Astrocyte (in vitro differentiated cells and primary cell): ENCODE data around the gene GID4. TPM values are rescaled to one million over a fixed set of nuclear protein-coding genes. Genes with fewer than 3 reads are reported as not detected.

ENCODE experiments used
- DNase-seq: peaks from one replicate; pipeline ENCODE4 v3.0.0-alpha.2; 2010; ENCODE audit warnings: low read depth
- FAIRE-seq: peaks from 2 replicates; lab custom pipeline; 2011; peaks lifted over from hg19 to GRCh38; lab: Jason Lieb, UNC
- H2AFZ ChIP-seq: 2 replicates; pipeline ENCODE4 v1.6.0; 2012; ENCODE audit warnings: low read depth, low read length, inconsistent platforms
- H3K27ac ChIP-seq: 2 replicates; pipeline ENCODE4 v1.5.1; 2011; ENCODE audit warnings: low read depth, low read length, inconsistent platforms
- H3K27me3 ChIP-seq: 2 replicates; pipeline ENCODE4 v1.6.0; 2011; ENCODE audit warnings: low read length, inconsistent platforms; ENCODE audit not compliant: insufficient read depth
- H3K36me3 ChIP-seq: 2 replicates; pipeline ENCODE4 v1.5.1; 2011; ENCODE audit warnings: low read length, inconsistent platforms; ENCODE audit not compliant: insufficient read depth
- H3K4me1 ChIP-seq: 2 replicates; pipeline ENCODE4 v1.5.1; 2011; ENCODE audit warnings: low read length, inconsistent platforms; ENCODE audit not compliant: insufficient read depth
- H3K4me2 ChIP-seq: 2 replicates; pipeline ENCODE4 v1.6.0; 2012; ENCODE audit warnings: low read length, inconsistent platforms
- H3K4me3 ChIP-seq: 2 replicates; pipeline ENCODE4 v1.5.1; 2011; ENCODE audit warnings: low read depth, mild to moderate bottlenecking, low read length, inconsistent platforms; ENCODE audit not compliant: insufficient read depth
- H3K79me2 ChIP-seq: 2 replicates; pipeline ENCODE4 v1.6.0; 2012; ENCODE audit warnings: mild to moderate bottlenecking, low read length, inconsistent platforms; ENCODE audit not compliant: insufficient read depth
- H3K9ac ChIP-seq: 2 replicates; pipeline ENCODE4 v1.6.0; 2012; ENCODE audit warnings: mild to moderate bottlenecking, low read length, inconsistent platforms
- H3K9me3 ChIP-seq: 2 replicates; pipeline ENCODE4 v1.5.1; 2012; ENCODE audit warnings: low read depth, mild to moderate bottlenecking, low read length, inconsistent platforms; ENCODE audit not compliant: insufficient read depth
- H4K20me1 ChIP-seq: 2 replicates; pipeline ENCODE4 v1.6.0; 2012; ENCODE audit warnings: low read length, inconsistent platforms; ENCODE audit not compliant: insufficient read depth
- H3K27ac Mint-ChIP-seq: one replicate; pipeline ENCODE4 v1.8.0; 2021; ENCODE audit warnings: mild to moderate bottlenecking, mixed read lengths; ENCODE audit not compliant: unreplicated experiment
- H3K27me3 Mint-ChIP-seq: one replicate; pipeline ENCODE4 v1.8.0; 2021; ENCODE audit warnings: low read depth, mixed read lengths; ENCODE audit not compliant: unreplicated experiment
- H3K36me3 Mint-ChIP-seq: one replicate; pipeline ENCODE4 v1.8.0; 2021; ENCODE audit warnings: low read depth, mixed read lengths; ENCODE audit not compliant: unreplicated experiment
- H3K4me1 Mint-ChIP-seq: one replicate; pipeline ENCODE4 v1.8.0; 2021; ENCODE audit warnings: low read depth, mixed read lengths; ENCODE audit not compliant: unreplicated experiment
- H3K4me3 Mint-ChIP-seq: one replicate; pipeline ENCODE4 v1.8.0; 2021; ENCODE audit warnings: mild to moderate bottlenecking, moderate library complexity, mixed read lengths; ENCODE audit not compliant: unreplicated experiment
- H3K9me3 Mint-ChIP-seq: one replicate; pipeline ENCODE4 v1.8.0; 2021; ENCODE audit warnings: mild to moderate bottlenecking, mixed read lengths; ENCODE audit not compliant: unreplicated experiment
- CTCF ChIP-seq: IDR thresholded peaks from 2 replicates; pipeline ENCODE4 v1.5.1; 2011; ENCODE audit warnings: low read depth, mild to moderate bottlenecking, inconsistent platforms, low read length, moderate library complexity; ENCODE audit not compliant: insufficient read depth
- EZH2 ChIP-seq: IDR thresholded peaks from 2 replicates; pipeline ENCODE4 v1.6.1; 2012; ENCODE audit warnings: mild to moderate bottlenecking, low read length, inconsistent platforms; ENCODE audit not compliant: insufficient read depth
- total RNA-seq: library from RNA; stranded (reverse); gene quantifications from 2 replicates; pipeline ENCODE4 v1.2.1, GENCODE V29; 2021

GID4 gene
- total RNA-seq, 1 donor from 2014 or later: 9.9 TPM

- TF ChIP-seq CTCF: no peak
- TF ChIP-seq EZH2: no peak
- DNase-seq (no peak), FAIRE-seq (no peak)
- no peaks in the 10 kb centered on the region for H3K36me3 ChIP-seq
- no peaks in the 10 kb centered on the region for H3K9me3 ChIP-seq
- Mint-ChIP-seq H3K27me3 (peaks cover 9% of the 10 kb centered on the region), H3K4me3 (no peak overlapping the region), H3K27ac (no peak overlapping the region), H3K4me1 (peaks cover 15% of the 10 kb centered on the region), H3K9me3 (no peaks in the 10 kb centered on the region), H3K36me3 (peaks cover 6% of the 10 kb centered on the region)
- H3K9ac ChIP-seq: no peak overlapping the region
- no peak overlapping the region for H3K27ac ChIP-seq
- no peaks in the 10 kb centered on the region for H3K27me3 ChIP-seq
- H3K4me3 ChIP-seq: no peak overlapping the region
- H3K4me1 ChIP-seq: peaks cover 6% of the 10 kb centered on the region
- H3K4me2 ChIP-seq: no peak overlapping the region
- H4K20me1 ChIP-seq: no peaks in the 10 kb centered on the region
- no peaks in the 10 kb centered on the region for H3K79me2 ChIP-seq
- no peak overlapping the region for H2AFZ ChIP-seq
Observed at GRCh38 chr17:18002171-18002570, 37.0 kb upstream of the GID4 start.

- Histone ChIP-seq H3K36me3 (no peaks in the 10 kb centered on the region), H3K9me3 (no peaks in the 10 kb centered on the region), H3K27me3 (no peaks in the 10 kb centered on the region), H3K4me3 (no peak overlapping the region), H3K9ac (no peak overlapping the region), H3K27ac (no peak overlapping the region), H2AFZ (no peak overlapping the region), H3K79me2 (no peaks in the 10 kb centered on the region), H4K20me1 (no peaks in the 10 kb centered on the region), H3K4me1 (peaks cover 15% of the 10 kb centered on the region), H3K4me2 (no peak overlapping the region)
- DNase-seq: no peak
- no peak overlapping the region for H3K27ac Mint-ChIP-seq
- H3K36me3 Mint-ChIP-seq: peaks cover 13% of the 10 kb centered on the region
- FAIRE-seq: no peak
- peaks cover 5% of the 10 kb centered on the region for H3K27me3 Mint-ChIP-seq
- peaks cover 20% of the 10 kb centered on the region for H3K4me1 Mint-ChIP-seq
- H3K9me3 Mint-ChIP-seq: no peaks in the 10 kb centered on the region
- TF ChIP-seq CTCF (no peak), EZH2 (no peak)
- H3K4me3 Mint-ChIP-seq: no peak overlapping the region
Observed at GRCh38 chr17:18004345-18004744, 34.9 kb upstream of the GID4 start.

GRCh38 chr17:18004884-18005305 is 34.3 kb upstream of the GID4 start:
- H3K27ac Mint-ChIP-seq: no peak overlapping the region
- H3K36me3 Mint-ChIP-seq: peaks cover 13% of the 10 kb centered on the region

More at GRCh38 chr17:18004884-18005305, 34.3 kb upstream of the GID4 start:
- H3K9ac ChIP-seq: no peak overlapping the region
- no peak overlapping the region for H2AFZ ChIP-seq
- no peaks in the 10 kb centered on the region for H3K36me3 ChIP-seq
- H3K9me3 ChIP-seq: no peaks in the 10 kb centered on the region
- no peak overlapping the region for H3K4me3 ChIP-seq
- H3K9me3 Mint-ChIP-seq: no peaks in the 10 kb centered on the region
- peaks cover 14% of the 10 kb centered on the region for H3K4me1 Mint-ChIP-seq
- H3K4me1 ChIP-seq: peaks cover 15% of the 10 kb centered on the region
- H4K20me1 ChIP-seq: no peaks in the 10 kb centered on the region
- DNase-seq (no peak), FAIRE-seq (no peak)
- H3K27ac ChIP-seq: no peak overlapping the region
- H3K27me3 Mint-ChIP-seq: peaks cover 5% of the 10 kb centered on the region
- no peaks in the 10 kb centered on the region for H3K27me3 ChIP-seq
- peak; percentile 33 for TF ChIP-seq CTCF
- TF ChIP-seq EZH2: no peak
- no peak overlapping the region for H3K4me2 ChIP-seq
- no peak overlapping the region for H3K4me3 Mint-ChIP-seq
- no peaks in the 10 kb centered on the region for H3K79me2 ChIP-seq
